CD14-positive monocyte (primary cell): ENCODE measurements around the gene RAPGEF2. TPM values are rescaled to one million over a fixed set of nuclear protein-coding genes. Genes with fewer than 3 reads are reported as not detected.

Source experiments
- DNase-seq, 3 donors: peaks; one replicate each; pipeline ENCODE4 v3.0.0-alpha.2; 2011 to 2022
- H2AFZ ChIP-seq: 2 replicates; pipeline ENCODE4 v1.6.0; 2012; ENCODE audit warnings: mild to moderate bottlenecking, low read depth, low read length, inconsistent platforms; ENCODE audit not compliant: insufficient read depth, poor library complexity, severe bottlenecking
- H3K27ac ChIP-seq, 2 donors: 1 replicate in 1 of 2; 2 replicates in 1 of 2; pipeline ENCODE4 v1.5.1; 2012 to 2013; ENCODE audit warnings: low read length in 2 of 2, control low read depth in 1 of 2, inconsistent platforms in 1 of 2, low read depth in 1 of 2, mild to moderate bottlenecking in 1 of 2
- H3K27me3 ChIP-seq, 2 donors: one replicate each; pipeline versions ENCODE4 v1.6.0 to v1.6.1; 2011 to 2013; ENCODE audit warnings: low read length in 2 of 2; ENCODE audit not compliant: control insufficient read depth in 2 of 2, insufficient read depth in 2 of 2
- H3K36me3 ChIP-seq, 2 donors: replicated peaks in 1 of 2; 1 replicate in 1 of 2; 2 replicates in 1 of 2; pipeline versions ENCODE4 v1.5.1 to v1.6.1; 2012 to 2013; ENCODE audit warnings: low read length in 2 of 2, control low read depth in 1 of 2, inconsistent platforms in 1 of 2, mild to moderate bottlenecking in 1 of 2; ENCODE audit not compliant: insufficient read depth in 2 of 2, control insufficient read depth in 1 of 2
- H3K4me1 ChIP-seq, 2 donors: 1 replicate in 1 of 2; 2 replicates in 1 of 2; pipeline versions ENCODE4 v1.5.1 to v1.6.1; 2012 to 2013; ENCODE audit warnings: low read length in 2 of 2, control low read depth in 1 of 2, inconsistent platforms in 1 of 2, mild to moderate bottlenecking in 1 of 2, moderate library complexity in 1 of 2; ENCODE audit not compliant: insufficient read depth in 2 of 2, control insufficient read depth in 1 of 2
- H3K4me2 ChIP-seq: replicated peaks from 2 replicates; pipeline ENCODE3; 2012; ENCODE audit warnings: low read length, moderate library complexity, mild to moderate bottlenecking; ENCODE audit not compliant: poor library complexity, severe bottlenecking; ENCODE audit errors: extremely low read depth
- H3K4me3 ChIP-seq, 3 experiments: fragments of 200-600 bp in 1 of 3; sonication (generic) in 1 of 3; replicated peaks in 1 of 3; 1 replicate in 2 of 3; 2 replicates in 1 of 3; pipeline ENCODE4 v1.5.1; 2011 to 2013; ENCODE audit warnings: low read length in 3 of 3, mild to moderate bottlenecking in 3 of 3, control low read depth in 2 of 3, low read depth in 2 of 3, inconsistent platforms in 1 of 3, moderate library complexity in 1 of 3
- H3K79me2 ChIP-seq: 2 replicates; pipeline ENCODE4 v1.6.0; 2012; ENCODE audit warnings: mild to moderate bottlenecking, control low read depth, inconsistent platforms, low read length, moderate library complexity; ENCODE audit not compliant: insufficient read depth
- H3K9ac ChIP-seq: 2 replicates; pipeline ENCODE4 v1.6.0; 2017; ENCODE audit warnings: low read length, mild to moderate bottlenecking; ENCODE audit not compliant: insufficient read depth, poor library complexity, severe bottlenecking
- H3K9me3 ChIP-seq, 2 donors: replicated peaks in 1 of 2; 1 replicate in 1 of 2; 2 replicates in 1 of 2; pipeline versions ENCODE4 v1.5.1 to v1.6.1; 2012 to 2013; ENCODE audit warnings: low read length in 2 of 2, control low read depth in 1 of 2; ENCODE audit not compliant: control insufficient read depth in 1 of 2, insufficient read depth in 1 of 2
- H4K20me1 ChIP-seq: 2 replicates; pipeline ENCODE4 v1.6.0; 2012; ENCODE audit warnings: mild to moderate bottlenecking, low read length, control low read depth, moderate library complexity; ENCODE audit not compliant: insufficient read depth
- H3K27ac Mint-ChIP-seq, 7 donors: one replicate each; pipeline ENCODE4 v1.8.0; 2020; ENCODE audit warnings: mild to moderate bottlenecking in 7 of 7, mixed read lengths in 7 of 7, moderate library complexity in 6 of 7, inconsistent platforms in 2 of 7
- H3K27me3 Mint-ChIP-seq, 3 donors: one replicate each; pipeline ENCODE4 v1.8.0; 2021 to 2022; ENCODE audit warnings: low read depth in 3 of 3, mild to moderate bottlenecking in 3 of 3, mixed read lengths in 3 of 3, moderate library complexity in 3 of 3, inconsistent platforms in 1 of 3
- H3K36me3 Mint-ChIP-seq, 2 donors: one replicate each; pipeline ENCODE4 v1.8.0; 2020; ENCODE audit warnings: mixed read lengths in 2 of 2, inconsistent platforms in 1 of 2, mild to moderate bottlenecking in 1 of 2
- H3K4me1 Mint-ChIP-seq: one replicate; pipeline ENCODE4 v1.8.0; 2020; ENCODE audit warnings: mild to moderate bottlenecking, mixed read lengths
- H3K4me3 Mint-ChIP-seq, 2 donors: one replicate each; pipeline ENCODE4 v1.8.0; 2020; ENCODE audit warnings: mild to moderate bottlenecking in 2 of 2, mixed read lengths in 2 of 2, moderate library complexity in 1 of 2
- H3K9me3 Mint-ChIP-seq, 7 donors: one replicate each; pipeline ENCODE4 v1.8.0; 2020 to 2022; ENCODE audit warnings: mixed read lengths in 7 of 7, mild to moderate bottlenecking in 6 of 7, moderate library complexity in 6 of 7, inconsistent platforms in 2 of 7
- WGBS: methylation state at CpG from one replicate; pipeline ENCODE4 v1.1.5; 2013; ENCODE audit warnings: missing lambda C conversion rate; ENCODE audit not compliant: insufficient coverage; 5-methylcytosine and 5-hydroxymethylcytosine counted together
- intact Hi-C, 2 donors: fragments of 100-400 bp; cut with micrococcal nuclease; formaldehyde crosslinking; loops; one replicate each; pipeline versions ENCODE4 v1.15.0 to v1.15.1; 2023
- polyA plus RNA-seq, 3 donors: library from polyadenylated mRNA; depleted of rRNA in 1 of 3; unstranded in 2 of 3; stranded (reverse) in 1 of 3; fragments of 300-500 nt in 2 of 3; fragments of >200 nt in 1 of 3; fragmentation: Illumina TruSeq in 2 of 3; gene quantifications; 1 replicate in 2 of 3; 2 replicates in 1 of 3; pipeline ENCODE4 v1.2.3, GENCODE V29; 2012 to 2021
- TF ChIP-seq, protein P1 (sequence below): fragments of 200-600 bp; IDR thresholded peaks from one replicate; pipeline ENCODE4 v1.8.0; 2022; ENCODE audit warnings: antibody characterized with exemption, mild to moderate bottlenecking

RAPGEF2 gene
- polyA plus RNA-seq, 3 donors: 1.5 to 29.8 (median 2.0) TPM

DNA sequence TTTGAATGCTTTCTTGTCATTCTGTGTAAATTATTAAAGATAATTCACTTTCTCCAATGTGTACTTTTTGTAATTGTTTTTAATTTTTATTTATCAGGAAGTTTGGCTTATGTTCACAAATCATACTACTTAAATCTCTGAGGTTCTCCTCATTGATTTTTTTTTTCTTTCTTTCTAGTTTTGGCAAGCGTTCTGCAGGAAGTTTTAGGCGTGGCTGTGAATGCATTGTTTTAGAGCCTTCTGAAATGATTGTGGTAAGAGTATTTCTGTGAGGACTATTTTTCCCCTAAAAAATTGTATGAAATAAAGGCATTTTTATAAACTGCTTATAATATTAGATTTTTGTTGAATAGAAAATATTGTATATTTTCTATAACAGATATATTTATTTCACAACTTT, 135.8 kb downstream of the RAPGEF2 start:
- peaks cover 25% of the 10 kb centered on the region for H3K79me2 ChIP-seq
- peaks cover 0 to 3% (median 0%) of the 10 kb centered on the region in 7 donors for H3K9me3 Mint-ChIP-seq
- intact Hi-C loops: no loop called here
- peaks cover 29 to 46% of the 10 kb centered on the region in 2 donors for H3K4me1 ChIP-seq
- H4K20me1 ChIP-seq: no peaks in the 10 kb centered on the region
- H3K4me1 Mint-ChIP-seq: peaks cover 34% of the 10 kb centered on the region
- H3K4me3 Mint-ChIP-seq: no peak overlapping the region
- no peaks in the 10 kb centered on the region for H3K36me3 ChIP-seq
- no peak overlapping the region for H3K4me3 ChIP-seq
- no peaks in the 10 kb centered on the region for H3K9me3 ChIP-seq
- H2AFZ ChIP-seq: no peak overlapping the region
- no peak overlapping the region for H3K9ac ChIP-seq
- H3K27me3 ChIP-seq: no peaks in the 10 kb centered on the region
- H3K36me3 Mint-ChIP-seq: no peaks in the 10 kb centered on the region
- no peak for DNase-seq
- H3K27me3 Mint-ChIP-seq: no peaks in the 10 kb centered on the region
- TF ChIP-seq, protein P1, sequence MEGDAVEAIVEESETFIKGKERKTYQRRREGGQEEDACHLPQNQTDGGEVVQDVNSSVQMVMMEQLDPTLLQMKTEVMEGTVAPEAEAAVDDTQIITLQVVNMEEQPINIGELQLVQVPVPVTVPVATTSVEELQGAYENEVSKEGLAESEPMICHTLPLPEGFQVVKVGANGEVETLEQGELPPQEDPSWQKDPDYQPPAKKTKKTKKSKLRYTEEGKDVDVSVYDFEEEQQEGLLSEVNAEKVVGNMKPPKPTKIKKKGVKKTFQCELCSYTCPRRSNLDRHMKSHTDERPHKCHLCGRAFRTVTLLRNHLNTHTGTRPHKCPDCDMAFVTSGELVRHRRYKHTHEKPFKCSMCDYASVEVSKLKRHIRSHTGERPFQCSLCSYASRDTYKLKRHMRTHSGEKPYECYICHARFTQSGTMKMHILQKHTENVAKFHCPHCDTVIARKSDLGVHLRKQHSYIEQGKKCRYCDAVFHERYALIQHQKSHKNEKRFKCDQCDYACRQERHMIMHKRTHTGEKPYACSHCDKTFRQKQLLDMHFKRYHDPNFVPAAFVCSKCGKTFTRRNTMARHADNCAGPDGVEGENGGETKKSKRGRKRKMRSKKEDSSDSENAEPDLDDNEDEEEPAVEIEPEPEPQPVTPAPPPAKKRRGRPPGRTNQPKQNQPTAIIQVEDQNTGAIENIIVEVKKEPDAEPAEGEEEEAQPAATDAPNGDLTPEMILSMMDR: no peak
- H3K27ac Mint-ChIP-seq: peak overlapping the region in 1 of 7 donors; percentile 10
- H3K27ac ChIP-seq: no peak overlapping the region
- WGBS: no CpG with 5 or more reads among the region's 2 CpGs
- H3K4me2 ChIP-seq: no peak overlapping the region

DNA sequence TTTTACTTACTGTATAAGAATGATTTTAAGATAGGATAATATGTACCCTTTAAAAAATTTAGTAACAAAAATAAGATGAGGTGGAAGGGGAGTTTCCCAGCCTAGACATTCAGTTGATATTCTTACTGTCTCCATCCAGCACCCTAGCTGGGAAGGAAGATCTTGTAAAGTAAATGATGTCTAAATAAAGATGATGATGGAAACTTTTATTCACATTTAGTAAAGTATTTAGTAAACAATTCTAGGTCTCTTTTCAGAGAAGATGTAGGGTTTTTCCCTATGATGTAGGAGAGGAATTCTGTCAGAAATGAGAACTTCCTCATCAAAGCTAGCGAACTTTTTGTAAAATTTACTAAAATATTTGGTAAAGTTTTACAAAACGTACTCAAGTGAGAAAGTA, 136.8 kb downstream of the RAPGEF2 start:
- H3K27me3 Mint-ChIP-seq: no peaks in the 10 kb centered on the region
- H4K20me1 ChIP-seq: no peaks in the 10 kb centered on the region
- H3K9me3 ChIP-seq: no peaks in the 10 kb centered on the region
- peak overlapping the region; percentile 55 to 78 for H3K4me3 Mint-ChIP-seq
- no peak overlapping the region for H2AFZ ChIP-seq
- peak overlapping the region; percentile 36 to 98 (median 94) for H3K27ac Mint-ChIP-seq
- H3K4me3 ChIP-seq: peak overlapping the region in 1 of 3 experiments; percentile 70
- TF ChIP-seq, protein P1: no peak
- no peaks in the 10 kb centered on the region for H3K36me3 ChIP-seq
- intact Hi-C loops: no loop called here
- H3K4me1 Mint-ChIP-seq: peaks cover 42% of the 10 kb centered on the region
- no peaks in the 10 kb centered on the region for H3K27me3 ChIP-seq
- H3K9me3 Mint-ChIP-seq: no peaks in the 10 kb centered on the region
- H3K9ac ChIP-seq: no peak overlapping the region
- H3K36me3 Mint-ChIP-seq: peaks cover 2 to 3% of the 10 kb centered on the region in 2 donors
- peak overlapping the region; percentile 75 for H3K4me2 ChIP-seq
- WGBS: no CpG with 5 or more reads among the region's 2 CpGs
- H3K27ac ChIP-seq: peak overlapping the region in 1 of 2 donors; percentile 82
- DNase-seq: peak in 2 of 3 donors; percentile 19 to 51
- H3K4me1 ChIP-seq: peaks cover 32 to 55% of the 10 kb centered on the region in 2 donors
- peaks cover 35% of the 10 kb centered on the region for H3K79me2 ChIP-seq
